HG03108 (cell line): Measurements from ENCODE around the gene FAM13A.
"Not testable (repeated sequence)": the region's sequence is repeated elsewhere in the genome, so short reads cannot be mapped to it uniquely, and the experiment has no call there.

Experiments used
- ATAC-seq: cut with Tn5 transposase; IDR thresholded peaks from one replicate; pipeline ENCODE4 v1.9.1; 2021; ENCODE audit warnings: moderate library complexity; ENCODE audit not compliant: unreplicated experiment

Gene FAM13A

GRCh38 chr4:88908521-88908920 is 148.5 kb downstream of the FAM13A start:
- ATAC-seq, result no peak

GRCh38 chr4:88908003-88908402 is 149.0 kb downstream of the FAM13A start:
- ATAC-seq, result no peak

- ATAC-seq, result no peak
These were observed 149.5 kb downstream of the FAM13A start for GRCh38 chr4:88907478-88907877.

GRCh38 chr4:88904240-88904639 is 152.7 kb downstream of the FAM13A start:
- not testable (repeated sequence) for ATAC-seq

- ATAC-seq, result no peak
These were observed 156.6 kb downstream of the FAM13A start for GRCh38 chr4:88900432-88900831.

GRCh38 chr4:88897752-88898151 is 159.2 kb downstream of the FAM13A start:
- ATAC-seq, result no peak

GRCh38 chr4:88897180-88897579 is 159.8 kb downstream of the FAM13A start:
- ATAC-seq, result no peak

- ATAC-seq, result no peak
These were observed 163.0 kb downstream of the FAM13A start for GRCh38 chr4:88893961-88894360.

GRCh38 chr4:88892646-88893045 is 164.3 kb downstream of the FAM13A start:
- no peak for ATAC-seq

GRCh38 chr4:88891636-88892035 is 165.3 kb downstream of the FAM13A start:
- no peak for ATAC-seq

- ATAC-seq, result not testable (repeated sequence)
These were observed 169.6 kb downstream of the FAM13A start for GRCh38 chr4:88887409-88887808.

- no peak for ATAC-seq
These were observed 175.8 kb downstream of the FAM13A start for GRCh38 chr4:88881227-88881569.

- ATAC-seq, result no peak
These were observed 176.3 kb downstream of the FAM13A start for GRCh38 chr4:88880501-88881226.

GRCh38 chr4:88879991-88880390 is 177.0 kb downstream of the FAM13A start:
- no peak for ATAC-seq

- no peak for ATAC-seq
These were observed 178.3 kb downstream of the FAM13A start for GRCh38 chr4:88878642-88879041.

- no peak for ATAC-seq
These were observed 186.6 kb downstream of the FAM13A start for GRCh38 chr4:88870428-88870827.

- no peak for ATAC-seq
These were observed 188.5 kb downstream of the FAM13A start for GRCh38 chr4:88868510-88868909.

GRCh38 chr4:88866862-88867550 is 190.0 kb downstream of the FAM13A start:
- ATAC-seq, result no peak

GRCh38 chr4:88865466-88865865 is 191.5 kb downstream of the FAM13A start:
- no peak for ATAC-seq

- ATAC-seq, result no peak
These were observed 191.9 kb downstream of the FAM13A start for GRCh38 chr4:88865046-88865445.

GRCh38 chr4:88860586-88860985 is 196.4 kb downstream of the FAM13A start:
- no peak for ATAC-seq

GRCh38 chr4:88859191-88859812 is 197.7 kb downstream of the FAM13A start:
- no peak for ATAC-seq
